Stimulated activated CD8-positive, alpha-beta memory T cell treated with anti-CD3 and anti-CD28 coated beads, Interleukin-15, amount 100 ng/mL, for 4 hours (primary cell): ENCODE measurements around the gene PLCH2.

ENCODE experiments used
- DNase-seq, 2 donors: peaks; one replicate each; pipeline ENCODE4 v3.0.0-alpha.2; 2020; ENCODE audit warnings: low read depth in 2 of 2

The PLCH2 gene

GRCh38 chr1:2498648-2499047 is 22.6 kb downstream of the PLCH2 start:
- no peak for DNase-seq

- DNase-seq, result no peak
These were observed 23.2 kb downstream of the PLCH2 start for GRCh38 chr1:2499260-2499659.

- DNase-seq, result no peak
These were observed 24.0 kb downstream of the PLCH2 start for GRCh38 chr1:2499986-2500596.

GRCh38 chr1:2501041-2501819 is 25.1 kb downstream of the PLCH2 start:
- no peak for DNase-seq

- no peak for DNase-seq
These were observed 25.7 kb downstream of the PLCH2 start for GRCh38 chr1:2501820-2502119.

- DNase-seq, result no peak
These were observed 26.1 kb downstream of the PLCH2 start for GRCh38 chr1:2502210-2502609.

- no peak for DNase-seq
These were observed 26.8 kb downstream of the PLCH2 start for GRCh38 chr1:2502661-2503553.

GRCh38 chr1:2503554-2504224 is 27.6 kb downstream of the PLCH2 start:
- no peak for DNase-seq

- DNase-seq, result no peak
These were observed 28.3 kb downstream of the PLCH2 start for GRCh38 chr1:2504225-2504948.

GRCh38 chr1:2504949-2505272 is 28.8 kb downstream of the PLCH2 start:
- DNase-seq, result no peak

GRCh38 chr1:2505461-2505994 is 29.4 kb downstream of the PLCH2 start:
- DNase-seq, result no peak

- DNase-seq, result no peak
These were observed 30.1 kb downstream of the PLCH2 start for GRCh38 chr1:2506007-2506860.

- DNase-seq, result no peak
These were observed 30.9 kb downstream of the PLCH2 start for GRCh38 chr1:2506901-2507565.

GRCh38 chr1:2507744-2508155 is 31.7 kb downstream of the PLCH2 start:
- no peak for DNase-seq

GRCh38 chr1:2508180-2508579 is 32.1 kb downstream of the PLCH2 start:
- DNase-seq, result no peak

GRCh38 chr1:2508751-2509150 is 32.7 kb downstream of the PLCH2 start:
- DNase-seq, result no peak

GRCh38 chr1:2509589-2509988 is 33.5 kb downstream of the PLCH2 start:
- no peak for DNase-seq

- DNase-seq, result no peak
These were observed 34.5 kb downstream of the PLCH2 start for GRCh38 chr1:2510366-2511155.

GRCh38 chr1:2512862-2513421 is 36.9 kb downstream of the PLCH2 start:
- DNase-seq, result no peak
